HG03575 (cell line): ENCODE results near the gene WWOX.

Source experiments
- ATAC-seq: cut with Tn5 transposase; IDR thresholded peaks from one replicate; pipeline ENCODE4 v1.9.1; 2021; ENCODE audit not compliant: unreplicated experiment, insufficient number of reproducible peaks, low FRiP score; ENCODE audit errors: extremely low read depth

Gene WWOX

DNA sequence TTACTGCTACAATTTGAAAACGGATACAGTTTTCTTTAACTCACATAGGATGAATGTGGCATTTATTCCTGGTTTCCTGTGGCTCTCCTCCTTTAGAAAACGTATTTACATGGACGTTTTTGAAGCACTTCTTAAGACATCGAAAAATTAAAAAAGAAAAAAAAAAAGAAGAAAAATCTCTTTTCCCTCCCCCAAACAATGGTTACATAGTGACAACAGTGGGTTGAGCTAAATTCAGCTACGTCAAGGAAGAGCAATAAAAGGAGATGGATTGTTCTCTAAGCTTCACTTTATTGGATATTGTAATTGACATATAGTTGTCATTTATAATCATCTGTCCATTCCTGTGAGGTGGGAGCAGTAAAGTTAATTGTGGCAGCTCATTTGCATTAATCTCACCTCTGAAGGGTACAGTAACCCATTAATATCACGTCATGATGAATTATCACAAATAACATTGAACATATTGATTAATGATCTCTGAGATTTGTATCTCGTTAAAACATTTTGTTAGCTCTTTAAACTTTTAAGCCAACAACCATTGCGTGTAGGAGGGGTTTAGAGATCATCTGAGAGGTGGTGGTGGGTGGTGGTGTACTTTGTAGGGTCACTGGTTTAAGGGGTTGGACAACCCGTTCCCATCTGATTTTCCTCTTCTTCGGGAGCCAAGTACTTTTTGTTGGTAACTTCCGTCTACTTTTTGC lies 184.2 kb downstream of the WWOX start:
- ATAC-seq = no peak

DNA sequence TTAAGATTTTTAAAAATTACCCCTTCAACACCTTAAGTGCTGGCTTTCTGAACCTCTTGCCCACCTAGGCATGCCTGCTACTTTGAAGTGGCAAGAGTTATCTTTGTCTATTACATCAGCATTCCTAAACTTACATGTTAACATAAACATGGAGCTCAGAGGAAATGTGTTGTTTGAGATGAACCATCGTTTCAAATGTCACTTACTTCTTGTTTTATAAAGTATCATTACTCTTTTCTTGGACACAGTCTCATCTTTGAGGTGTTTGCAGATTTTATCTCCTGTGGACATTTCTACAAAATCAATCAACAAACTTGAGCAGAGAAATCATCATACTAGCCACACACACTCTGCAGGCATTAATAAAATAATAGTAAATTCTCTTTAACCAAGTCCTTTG lies 184.9 kb downstream of the WWOX start:
- ATAC-seq = no peak

DNA sequence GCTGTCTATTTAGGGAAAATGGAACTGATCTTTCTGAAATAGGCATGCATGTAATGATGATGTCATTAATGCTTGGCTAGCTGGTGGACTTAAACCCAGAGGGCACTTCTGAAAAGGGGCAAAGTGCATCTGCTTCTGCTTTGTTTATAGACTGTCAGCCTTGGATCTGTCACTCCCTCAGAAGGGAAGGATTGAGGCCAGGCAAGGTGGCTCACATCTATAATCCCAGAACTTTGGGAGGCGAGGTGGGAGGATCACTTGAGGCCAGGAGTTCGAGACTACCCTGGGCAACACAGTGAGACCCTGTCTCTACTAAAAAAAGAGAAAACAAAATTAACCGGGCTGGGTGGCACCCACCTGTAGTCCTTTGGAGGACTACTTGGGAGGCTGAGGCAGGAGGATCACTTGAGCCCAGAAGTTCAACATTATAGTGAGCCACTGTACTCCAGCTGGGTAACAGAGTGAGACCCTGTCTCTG lies 185.5 kb downstream of the WWOX start:
- no peak for ATAC-seq

DNA sequence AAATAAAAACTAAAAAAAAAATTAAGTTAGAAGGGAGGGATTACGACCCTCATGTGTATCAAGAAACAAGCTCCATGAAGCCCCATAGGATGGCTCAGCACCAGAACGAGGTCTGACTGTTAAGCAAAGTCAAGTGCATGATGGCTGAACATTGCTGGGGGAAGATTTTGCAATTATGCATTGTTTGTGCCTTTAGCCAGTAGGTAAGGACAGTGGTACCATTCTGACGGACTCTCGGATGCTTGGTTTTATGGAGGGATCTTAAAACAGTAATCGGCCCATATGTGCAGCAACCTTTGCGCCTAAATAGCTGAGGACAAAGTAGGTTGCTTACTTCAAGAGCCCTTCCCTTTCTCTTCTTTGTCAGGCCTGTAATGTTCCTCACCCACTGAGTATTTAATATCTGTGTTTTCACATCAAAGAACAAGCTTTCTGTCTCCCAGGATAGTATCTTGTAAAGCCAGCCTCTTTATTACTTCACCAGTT lies 186.0 kb downstream of the WWOX start:
- ATAC-seq = no peak

DNA sequence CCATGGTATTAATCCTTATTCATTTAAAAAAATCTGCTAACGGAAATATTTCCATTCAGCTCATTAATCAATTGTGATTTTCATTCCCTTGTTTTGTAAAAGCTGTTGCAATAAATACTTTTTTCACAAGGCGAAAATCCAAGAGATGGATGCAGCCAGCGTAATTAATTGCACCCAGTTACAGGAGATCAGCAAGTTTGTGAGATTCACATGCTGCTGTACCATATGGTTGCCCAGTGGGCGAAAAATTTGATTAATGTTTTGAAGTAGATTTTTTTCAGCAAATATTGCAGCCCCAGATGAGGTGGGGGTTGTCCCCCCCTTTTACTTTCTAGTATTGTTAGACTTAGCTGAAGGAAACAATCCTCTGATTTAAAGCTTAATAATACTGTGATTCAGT lies 186.6 kb downstream of the WWOX start:
- ATAC-seq = no peak

DNA sequence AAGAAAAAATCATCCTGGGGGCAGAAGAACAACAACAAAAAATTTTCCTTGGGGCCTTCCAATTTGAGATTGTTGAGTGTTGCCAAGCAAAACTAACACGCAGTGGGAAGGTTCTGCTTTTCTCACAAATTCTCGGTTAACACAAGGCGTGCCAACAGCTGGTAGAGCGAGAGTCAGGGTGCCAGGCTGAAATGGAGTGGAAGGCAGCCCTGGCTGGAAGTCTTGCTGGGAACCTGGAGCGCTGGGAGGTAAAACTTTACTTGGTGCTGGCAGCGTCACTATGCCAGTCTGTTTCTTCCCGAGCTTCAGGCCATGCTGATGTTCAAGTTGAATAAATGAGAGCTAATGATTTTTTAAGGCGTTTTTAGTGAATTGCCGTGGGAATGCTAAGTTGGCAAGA lies 189.4 kb downstream of the WWOX start:
- no peak for ATAC-seq

DNA sequence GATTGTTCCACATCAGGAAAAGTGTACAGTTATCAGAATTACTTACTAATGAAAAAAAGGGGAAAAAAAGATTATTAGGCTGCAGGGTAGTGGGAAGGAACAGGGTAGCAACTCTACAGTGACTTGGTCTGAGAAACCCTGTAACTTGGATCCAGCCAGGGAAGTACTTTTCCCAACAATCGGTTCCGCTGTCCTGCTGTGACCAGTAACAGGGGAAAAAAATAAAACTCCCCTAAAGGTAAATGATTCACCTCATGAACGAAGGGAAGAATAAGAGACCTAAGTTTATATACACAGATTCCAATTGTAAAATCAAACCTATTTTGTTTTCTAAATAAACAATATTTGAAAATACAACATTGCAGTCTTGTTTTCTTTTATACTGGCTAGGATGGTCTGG lies 189.9 kb downstream of the WWOX start:
- ATAC-seq = no peak

DNA sequence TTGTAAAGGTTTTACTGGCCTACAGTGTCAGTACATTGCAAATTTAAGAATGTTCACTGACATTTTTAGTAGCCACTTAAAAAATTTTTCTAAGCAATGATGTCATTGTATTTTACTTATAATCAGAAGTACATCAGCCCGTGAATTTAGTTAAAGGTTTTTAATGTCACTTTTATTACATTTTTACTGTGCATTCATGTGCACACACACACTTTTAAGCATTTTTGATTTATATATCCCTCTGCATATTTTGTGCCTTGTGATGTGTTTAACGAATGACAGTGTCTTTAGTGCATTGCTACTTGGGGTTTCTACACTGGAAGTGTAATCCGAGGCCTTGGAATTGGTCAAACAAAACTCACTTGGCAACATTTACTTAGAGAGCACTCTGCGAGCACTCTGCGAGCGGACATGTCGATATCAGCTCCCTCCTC lies 190.4 kb downstream of the WWOX start:
- no peak for ATAC-seq

DNA sequence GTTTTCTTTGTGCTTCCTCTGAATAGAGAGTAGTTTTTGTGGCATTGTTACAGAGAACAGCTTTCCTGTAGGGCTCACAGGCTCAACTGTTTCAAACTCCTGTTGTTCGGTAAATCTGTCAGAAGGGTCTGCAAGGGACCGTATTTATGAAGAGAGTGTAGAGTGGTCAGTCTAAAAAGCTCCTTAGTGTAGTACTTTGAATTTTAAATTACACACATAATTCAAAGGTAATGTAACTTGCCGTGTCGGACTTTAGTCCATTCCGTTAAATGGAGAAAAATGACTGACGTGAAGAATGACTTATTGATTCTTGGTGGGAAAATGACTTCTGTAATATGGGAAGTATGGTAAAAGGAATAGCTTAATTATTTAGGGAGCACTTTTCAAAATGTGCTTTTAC lies 190.9 kb downstream of the WWOX start:
- no peak for ATAC-seq

DNA sequence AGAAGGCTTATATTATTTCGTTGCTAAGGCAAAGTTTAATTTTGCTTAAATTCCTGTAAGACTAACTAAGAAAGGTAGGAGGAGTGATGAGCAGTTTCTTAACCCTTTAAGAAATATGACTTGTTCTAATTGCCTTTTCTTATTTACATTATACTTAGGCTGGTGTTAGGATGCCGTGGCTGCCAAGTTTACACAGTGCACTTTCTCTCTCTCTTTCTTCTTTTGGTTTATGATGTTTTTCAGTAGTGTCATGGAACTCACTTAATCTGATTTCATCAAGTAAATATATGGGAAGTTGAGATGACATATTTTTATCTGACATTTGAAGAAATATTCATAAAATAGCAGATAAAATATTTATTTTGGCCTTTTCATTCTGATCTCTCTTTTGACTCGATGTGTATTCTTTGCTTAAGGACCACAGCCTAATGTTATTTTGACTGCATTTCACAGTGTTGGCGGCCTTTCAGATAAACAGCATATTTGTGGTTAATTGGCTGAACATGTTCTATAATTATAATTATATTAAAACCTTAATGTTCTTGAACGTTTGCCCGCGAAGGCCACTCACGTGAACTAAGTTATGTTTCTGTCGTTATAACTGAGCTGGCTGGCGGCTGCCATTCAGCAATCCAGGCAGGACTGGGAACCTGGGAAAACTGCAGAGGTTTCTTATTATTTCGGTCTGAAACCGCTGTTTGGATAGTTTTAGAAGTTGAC lies 191.6 kb downstream of the WWOX start:
- ATAC-seq = no peak

DNA sequence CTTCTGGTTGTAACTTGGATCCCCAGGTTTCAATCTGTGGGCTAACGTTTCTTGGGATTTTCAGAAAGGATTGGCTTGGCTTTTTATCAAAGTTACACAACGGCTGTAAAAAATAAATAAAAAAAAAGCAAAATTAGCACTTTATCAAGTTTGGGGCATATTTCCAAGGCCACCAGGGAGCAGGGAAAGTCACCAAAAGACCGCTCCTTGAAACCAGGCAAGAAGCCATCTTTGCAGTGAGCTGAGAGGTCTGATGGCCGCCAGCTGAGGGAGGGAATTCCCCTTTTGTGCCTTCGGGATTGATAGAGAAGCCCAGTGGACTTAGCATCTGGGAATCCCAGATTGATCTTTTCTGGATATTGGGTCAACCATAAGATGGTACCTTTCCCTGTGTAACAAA lies 192.2 kb downstream of the WWOX start:
- no peak for ATAC-seq

DNA sequence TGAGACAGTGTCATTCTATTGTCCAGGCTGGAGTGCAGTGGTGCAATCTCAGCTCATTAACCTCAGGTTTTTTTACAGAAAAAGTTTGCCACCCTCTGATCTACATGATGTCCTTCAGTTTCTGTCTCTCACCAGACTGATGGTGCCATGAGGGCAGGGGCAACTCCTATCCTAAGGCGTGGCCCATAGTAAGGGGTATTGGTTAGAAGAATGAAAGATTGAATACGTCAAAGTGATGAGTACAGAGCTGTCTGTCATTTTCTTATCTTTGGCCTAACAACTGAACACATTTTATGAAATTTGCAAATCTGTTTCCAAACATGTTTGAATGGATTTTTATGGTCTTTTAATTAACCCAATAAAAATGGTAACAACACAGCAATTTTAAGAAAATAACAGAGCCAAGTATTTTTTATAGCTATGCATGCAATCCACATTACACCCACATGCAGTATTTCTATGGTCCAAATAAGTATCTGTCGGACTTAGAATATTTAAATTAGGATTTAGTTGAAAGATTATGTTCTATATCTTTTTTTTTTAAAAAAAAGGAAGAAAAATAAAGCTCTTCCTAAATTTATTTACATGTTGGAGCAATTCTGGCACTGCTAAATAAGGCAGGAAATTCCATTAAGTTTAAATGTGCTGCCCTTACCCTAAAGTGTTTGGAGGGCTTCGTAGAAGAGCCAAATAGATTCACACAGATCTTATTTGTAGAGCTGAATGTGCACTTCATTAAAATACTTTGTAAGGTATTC lies 192.8 kb downstream of the WWOX start:
- ATAC-seq = no peak

DNA sequence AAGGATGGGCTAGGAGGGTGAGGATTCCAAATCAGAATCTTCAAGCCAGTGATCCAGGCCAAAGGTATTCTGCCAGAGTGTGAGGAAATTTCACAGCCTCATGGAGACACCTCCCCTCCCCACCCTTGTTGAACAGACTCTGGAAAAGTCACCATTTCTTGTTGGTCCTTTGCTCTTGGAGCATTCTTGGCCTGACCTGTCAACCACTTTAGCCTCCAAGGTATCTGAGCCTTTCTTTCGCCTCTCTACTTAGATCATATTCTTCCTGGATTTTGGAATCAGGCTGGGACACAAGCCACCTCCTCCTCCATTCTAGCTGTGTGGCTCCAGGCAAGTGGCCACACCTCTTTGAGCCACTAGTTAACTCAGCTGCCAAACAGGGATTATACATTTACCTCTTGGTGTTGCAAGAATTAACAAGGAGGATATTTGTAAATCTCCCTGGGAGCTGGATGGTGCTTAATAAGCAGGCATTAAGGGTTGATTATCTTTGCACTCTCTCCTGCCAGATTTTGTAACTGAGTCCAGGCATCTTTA lies 193.5 kb downstream of the WWOX start:
- no peak for ATAC-seq

DNA sequence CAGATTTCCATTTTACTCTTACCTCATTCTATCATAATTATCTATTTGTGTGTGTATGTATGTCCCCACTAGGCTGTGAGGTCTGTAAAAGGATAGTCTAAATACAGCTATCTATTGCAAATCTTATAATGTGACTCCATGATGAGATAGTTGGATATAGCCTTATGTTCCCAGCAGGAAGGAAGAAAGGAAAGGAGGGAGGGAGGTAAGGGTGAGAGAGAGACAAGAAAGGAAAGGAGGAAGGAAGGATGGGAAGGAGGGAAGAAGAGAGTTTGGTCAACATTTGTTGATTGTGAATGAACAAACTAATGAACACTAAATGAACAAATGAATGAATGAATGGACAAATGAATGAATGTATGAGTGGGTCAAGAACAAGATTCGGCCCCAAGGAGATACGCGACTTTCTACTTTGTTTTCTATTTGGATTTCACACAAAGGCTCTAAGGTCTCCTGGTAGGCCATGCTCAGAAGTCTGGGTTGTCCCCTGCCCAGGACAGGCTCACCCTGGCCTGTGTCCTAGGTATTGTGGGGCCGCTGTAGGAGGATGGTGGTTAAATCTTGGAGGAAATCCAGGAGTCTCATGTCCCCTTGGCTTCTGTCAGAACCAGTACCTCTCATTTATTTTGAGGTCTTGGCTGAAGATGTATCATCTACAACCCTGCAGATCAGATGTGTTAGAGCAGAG lies 195.2 kb downstream of the WWOX start:
- ATAC-seq = no peak

DNA sequence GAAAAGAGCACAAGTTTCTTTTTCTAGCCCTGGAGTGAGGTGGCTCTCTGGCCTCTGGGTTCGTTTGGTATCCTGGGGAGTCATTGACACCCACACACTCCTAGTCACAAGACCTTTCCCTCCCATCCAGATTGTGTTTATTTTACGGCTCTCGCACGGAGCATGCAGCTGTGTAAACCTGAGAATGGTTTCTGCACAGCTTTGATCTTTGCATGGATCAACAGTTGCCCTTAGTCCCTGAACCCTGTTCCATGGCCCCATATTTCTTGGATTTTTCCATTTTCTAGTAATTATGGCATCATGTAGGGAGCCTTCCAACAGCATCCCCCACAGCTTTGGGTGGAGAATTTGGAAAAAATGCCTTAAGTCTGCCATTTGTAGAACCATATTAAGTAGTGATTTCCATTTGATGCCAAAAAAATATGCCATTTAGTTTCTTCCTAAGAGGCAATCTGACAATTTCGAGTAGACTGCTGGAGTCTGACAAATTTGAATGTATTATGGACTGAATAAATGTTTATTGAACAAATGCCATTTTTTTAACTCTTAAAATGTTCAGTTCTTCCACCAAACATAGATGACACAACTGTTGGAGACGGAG lies 197.7 kb downstream of the WWOX start:
- no peak for ATAC-seq

DNA sequence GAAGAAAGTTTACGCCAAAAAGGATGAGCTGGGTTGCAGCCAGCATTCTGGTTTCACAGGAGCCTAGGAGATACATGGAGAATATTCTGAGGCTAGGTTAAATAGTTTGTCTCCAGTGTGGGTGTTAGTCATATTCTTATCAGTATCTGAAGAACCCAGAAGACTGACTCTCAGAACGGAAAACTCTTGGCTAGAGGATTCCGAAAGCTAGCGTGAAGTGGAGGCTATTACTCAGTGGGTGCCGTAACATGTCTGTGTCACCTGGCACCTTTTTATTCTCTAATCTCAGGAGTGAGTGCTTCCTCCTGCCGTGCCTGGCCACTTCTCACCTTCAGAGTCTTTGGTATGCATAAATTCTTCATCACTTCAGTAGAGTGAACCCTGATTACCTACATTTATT lies 199.5 kb downstream of the WWOX start:
- ATAC-seq = no peak

DNA sequence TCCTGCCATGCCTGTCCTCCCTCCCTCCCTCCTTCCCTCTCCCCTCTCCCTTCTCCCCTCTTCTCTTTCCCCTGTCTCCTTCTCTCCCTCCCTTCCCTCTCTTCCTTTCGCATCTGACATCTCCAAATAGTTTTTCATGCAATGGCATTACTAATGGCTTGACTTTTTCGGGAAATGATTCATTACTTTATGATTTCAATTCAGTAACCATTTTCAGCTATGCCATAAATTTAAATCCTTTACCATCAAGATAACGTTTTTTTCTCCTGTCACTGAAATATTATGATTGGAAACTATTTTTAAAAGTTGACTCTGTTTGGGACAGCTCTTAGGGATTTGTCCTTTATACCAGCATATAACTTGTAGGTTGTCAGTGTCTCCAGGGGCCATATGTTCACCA lies 201.0 kb downstream of the WWOX start:
- ATAC-seq = no peak

DNA sequence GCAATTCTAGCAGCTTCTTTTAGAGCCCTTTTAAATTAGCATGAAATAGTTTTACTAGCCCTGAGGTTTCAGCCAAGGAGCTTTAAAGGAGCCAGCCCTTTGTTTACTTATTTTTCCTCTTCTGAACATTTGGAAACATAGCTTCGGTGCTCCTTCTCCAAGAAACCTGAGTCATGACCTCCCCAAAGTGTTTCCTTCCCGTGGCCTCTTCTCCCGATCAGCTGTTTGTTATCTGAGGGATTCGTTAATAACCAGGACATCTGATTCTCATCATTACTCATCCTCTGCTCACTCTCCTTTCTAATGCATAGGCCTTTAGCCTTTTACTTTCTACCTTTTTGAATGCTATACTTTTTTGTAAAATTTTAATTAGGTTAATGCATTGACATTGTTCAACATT lies 204.5 kb downstream of the WWOX start:
- no peak for ATAC-seq

DNA sequence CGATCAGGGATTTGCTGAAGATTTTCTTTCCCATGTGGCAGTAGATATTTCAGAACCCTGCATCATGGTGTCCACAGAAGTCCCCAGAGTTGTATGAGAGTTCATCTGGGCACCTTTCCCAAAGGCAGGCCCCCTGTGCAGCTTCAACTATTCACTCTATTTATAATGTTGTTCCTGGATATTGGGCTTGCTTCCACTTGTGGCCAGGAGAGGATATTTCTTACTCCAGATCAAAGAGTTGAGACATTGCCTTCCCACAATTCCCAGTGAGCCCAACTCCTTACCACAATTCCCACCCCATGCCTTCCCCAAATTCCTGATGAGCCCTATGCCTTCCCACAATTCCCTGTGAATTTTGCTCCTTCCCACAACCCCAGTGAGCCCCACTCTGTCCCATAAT lies 206.9 kb downstream of the WWOX start:
- ATAC-seq = no peak
